Stimulated activated CD8-positive, alpha-beta memory T cell treated with anti-CD3 and anti-CD28 coated beads, Interleukin-15, amount 100 ng/mL, for 24 hours (primary cell): ENCODE measurements around the gene POLRMT.
A peak's percentile ranks its signal among the peaks of the same experiment; 100 is the strongest.
"Not testable (repeated sequence)": the region's sequence is repeated elsewhere in the genome, so short reads cannot be mapped to it uniquely, and the experiment has no call there.

Source experiments
- DNase-seq: peaks from one replicate; pipeline ENCODE4 v3.0.0-alpha.2; 2020; ENCODE audit warnings: low read depth

Gene POLRMT

GRCh38 chr19:647566-648284 lies 14.4 kb upstream of the POLRMT start:
- DNase-seq = no peak

DNA sequence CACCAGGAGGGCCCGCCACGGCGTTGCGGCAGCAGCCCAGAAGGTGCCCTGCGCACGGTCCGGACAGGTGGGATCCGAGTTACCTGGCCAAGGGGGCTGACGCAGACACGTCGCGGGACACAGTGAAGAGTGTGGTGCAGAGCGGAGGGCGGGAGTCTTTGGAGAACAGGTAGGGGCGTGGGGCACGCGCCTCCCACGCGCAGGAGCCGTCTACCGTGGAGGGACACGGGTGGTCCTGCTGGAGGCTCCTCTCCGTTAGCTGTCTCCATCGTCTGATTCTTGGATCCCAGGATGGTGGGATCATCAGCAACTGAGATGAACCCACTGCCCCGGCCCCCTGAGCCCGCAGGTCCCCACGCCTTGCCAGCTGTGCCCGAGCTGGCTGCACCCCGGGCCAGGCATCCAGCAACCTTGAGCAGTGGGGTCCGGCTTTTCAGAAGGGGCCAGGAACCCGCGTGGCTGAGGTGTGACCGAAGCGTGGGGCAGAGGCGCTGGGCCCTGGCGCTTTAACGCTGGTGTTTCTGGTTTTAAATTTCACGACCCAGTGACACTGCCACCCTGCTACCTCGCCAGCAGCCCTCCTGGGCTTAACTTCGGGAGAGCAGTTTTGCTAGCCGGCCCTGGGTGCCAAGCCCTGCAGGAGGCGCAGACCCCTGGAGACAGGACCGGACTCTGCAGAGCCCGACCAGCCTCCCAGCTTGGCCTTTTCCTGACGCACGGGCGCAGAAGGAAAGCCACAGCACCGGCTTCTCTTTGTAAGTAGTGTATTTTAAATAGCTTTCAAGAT lies 13.6 kb upstream of the POLRMT start:
- DNase-seq = no peak

GRCh38 chr19:645912-646778 lies 12.8 kb upstream of the POLRMT start:
- no peak for DNase-seq

- DNase-seq = no peak
Observed at GRCh38 chr19:644789-645188, 11.5 kb upstream of the POLRMT start.

GRCh38 chr19:644363-644762 lies 11.0 kb upstream of the POLRMT start:
- DNase-seq = no peak

- DNase-seq = no peak
Observed at GRCh38 chr19:643736-644135, 10.4 kb upstream of the POLRMT start.

GRCh38 chr19:642767-643727 lies 9.7 kb upstream of the POLRMT start:
- no peak for DNase-seq

- no peak for DNase-seq
Observed at GRCh38 chr19:641702-642101, 8.4 kb upstream of the POLRMT start.

DNA sequence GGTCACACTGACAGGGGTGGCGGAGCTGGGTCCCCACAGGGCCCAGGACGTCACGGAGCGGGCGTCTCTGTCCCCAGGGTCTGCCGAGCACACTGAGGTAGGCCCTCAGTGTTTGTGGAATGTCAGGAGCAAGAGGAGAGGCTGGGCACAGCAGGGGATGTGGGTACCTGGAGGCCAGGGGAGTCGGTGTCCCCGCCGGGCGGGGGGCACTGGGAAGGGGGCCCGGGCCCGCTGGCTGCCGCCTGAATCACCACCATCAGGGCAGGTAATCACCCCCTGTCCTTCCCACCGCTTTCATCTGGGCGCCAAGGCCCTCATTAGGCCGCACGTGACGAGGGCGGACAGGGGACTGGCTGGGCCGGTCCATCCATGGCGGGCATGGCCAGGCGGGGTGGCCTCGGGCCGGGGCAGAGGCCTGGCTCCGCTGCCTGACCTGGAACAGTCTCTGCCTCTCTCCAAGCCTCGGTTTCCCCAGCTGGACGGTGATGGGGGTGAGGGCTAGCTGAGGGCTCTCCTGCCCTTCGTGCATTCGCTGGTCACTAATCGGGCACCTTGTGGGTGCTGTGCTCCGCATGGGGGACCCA lies 7.4 kb upstream of the POLRMT start:
- DNase-seq = no peak

GRCh38 chr19:640161-640558 lies 6.8 kb upstream of the POLRMT start:
- DNase-seq = no peak

DNA sequence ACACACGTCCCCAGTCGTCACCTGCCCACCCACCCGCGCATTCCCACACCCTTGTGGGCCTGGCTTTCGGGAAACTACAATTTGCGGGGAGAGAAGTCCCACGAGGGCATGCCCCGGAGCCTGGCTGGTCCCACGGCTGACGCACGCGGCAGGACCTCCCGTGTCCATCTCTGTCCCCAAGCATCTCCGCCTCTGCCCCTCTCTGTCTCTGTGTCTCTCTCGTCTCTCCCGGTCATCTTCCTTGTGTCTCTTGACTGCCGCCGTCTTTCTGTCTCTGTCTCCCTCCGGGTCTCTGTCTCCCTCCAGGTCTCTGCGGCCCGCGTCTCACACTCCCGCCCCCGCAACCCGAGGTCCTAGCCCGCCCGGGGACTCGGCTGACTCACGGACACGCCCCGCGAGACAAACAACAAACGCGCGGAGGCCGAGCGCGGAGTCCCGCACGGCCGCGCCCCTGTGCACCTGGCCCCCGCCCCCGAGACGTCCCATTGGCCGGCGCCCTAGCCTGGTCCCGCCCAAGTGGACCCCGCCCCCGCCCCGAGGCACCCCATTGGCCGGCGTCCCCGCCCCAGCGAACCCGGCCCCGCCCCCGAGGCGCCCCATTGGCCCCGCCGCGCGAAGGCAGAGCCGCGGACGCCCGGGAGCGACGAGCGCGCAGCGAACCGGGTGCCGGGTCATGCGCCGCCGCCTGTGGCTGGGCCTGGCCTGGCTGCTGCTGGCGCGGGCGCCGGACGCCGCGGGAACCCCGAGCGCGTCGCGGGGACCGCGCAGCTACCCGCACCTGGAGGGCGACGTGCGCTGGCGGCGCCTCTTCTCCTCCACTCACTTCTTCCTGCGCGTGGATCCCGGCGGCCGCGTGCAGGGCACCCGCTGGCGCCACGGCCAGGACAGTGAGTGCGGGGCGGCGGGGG lies 6.2 kb upstream of the POLRMT start, which contains the start of gene FGF22:
Gene FGF22, plus strand, starts transcription at position 627 of the 908 bp plus-strand sequence. Its CDS starts 47 bp downstream, at position 674.
- DNase-seq = peak; percentile 94

- DNase-seq = no peak
Observed at GRCh38 chr19:638906-639252, 5.5 kb upstream of the POLRMT start.

GRCh38 chr19:634975-635652 lies 1.8 kb upstream of the POLRMT start:
- DNase-seq = no peak

DNA sequence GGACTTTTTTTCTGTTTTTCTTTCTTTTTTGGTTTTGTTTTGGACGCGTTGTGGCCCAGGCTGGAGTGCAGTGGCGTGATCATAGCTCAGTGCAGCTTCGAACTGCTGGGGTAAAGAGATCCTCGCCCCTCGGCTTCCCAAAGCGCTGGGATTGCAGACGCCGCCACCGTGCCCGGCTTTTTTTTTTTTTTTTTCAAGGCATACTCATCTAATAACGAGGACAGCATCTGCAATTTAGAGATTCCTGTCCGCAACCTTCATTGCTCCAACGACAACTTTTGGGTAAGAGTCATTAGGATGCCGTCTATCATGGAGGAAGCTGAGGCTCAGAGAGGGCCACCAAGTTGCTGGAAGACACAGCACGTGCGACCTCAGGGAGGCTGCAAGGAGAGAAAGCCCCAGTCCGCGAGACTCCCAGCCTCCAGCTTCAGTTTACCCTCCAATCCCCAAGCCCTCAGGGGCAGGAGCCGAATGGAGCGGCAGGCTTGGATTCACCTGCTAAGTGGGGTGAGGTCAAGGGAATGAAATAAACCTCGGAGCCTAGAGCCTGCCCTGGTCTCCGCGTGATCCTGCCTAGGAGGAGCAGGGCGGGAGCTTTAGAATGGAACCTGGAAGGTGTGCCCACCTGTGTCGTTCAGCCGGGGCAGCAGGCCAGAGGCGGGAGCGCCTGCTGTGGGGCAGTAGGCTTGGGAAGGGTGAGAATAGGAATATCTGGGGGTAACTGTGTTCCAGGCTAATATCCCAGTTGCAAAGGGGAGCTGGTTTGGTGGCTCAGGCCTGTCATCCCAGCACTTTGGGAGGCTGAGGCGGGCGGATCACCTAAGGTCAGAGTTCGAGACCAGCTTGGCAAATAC lies 676 bp upstream of the POLRMT start:
- DNase-seq = no peak

- no peak for DNase-seq
Observed at GRCh38 chr19:632579-633067, 714 bp downstream of the POLRMT start.

DNA sequence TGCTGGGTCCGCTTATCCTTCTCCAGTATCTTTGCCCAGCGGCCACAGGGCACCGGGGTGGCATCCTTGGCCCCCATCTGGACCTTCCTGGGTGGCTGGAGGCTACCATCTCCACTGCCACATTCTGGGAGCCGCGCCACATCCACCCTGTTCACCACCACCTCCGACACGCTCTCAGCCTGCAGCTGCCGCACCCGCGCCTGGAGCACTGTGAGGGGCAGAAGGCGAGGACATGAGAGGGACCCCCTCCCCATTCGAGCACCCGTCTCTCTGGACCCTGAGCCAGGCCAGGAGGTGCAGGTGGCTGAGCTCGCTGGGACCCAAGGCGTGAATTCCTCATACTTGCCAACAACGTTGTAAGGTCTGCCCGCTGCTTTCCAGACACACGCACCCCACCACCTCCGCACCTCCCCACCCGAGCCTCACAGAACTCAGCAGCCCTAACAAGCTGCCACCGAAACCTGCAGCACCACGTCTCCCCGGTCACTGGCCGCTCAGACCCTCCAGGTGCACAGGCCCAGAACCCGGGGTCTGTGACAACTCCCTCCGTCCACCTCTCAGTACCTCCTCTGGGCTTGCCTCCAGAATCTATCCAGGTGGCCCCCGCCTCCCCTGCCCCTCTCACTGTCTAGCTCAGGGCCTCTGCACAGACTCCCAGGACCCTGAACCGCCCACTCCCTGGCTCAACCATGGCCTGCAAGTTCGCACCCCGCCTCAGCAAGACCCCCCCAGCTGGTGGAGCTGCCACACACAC lies 3.2 kb downstream of the POLRMT start:
- DNase-seq = no peak

- DNase-seq = not testable (repeated sequence)
Observed at GRCh38 chr19:629515-629914, 3.8 kb downstream of the POLRMT start.
